GM19438 (cell line): ENCODE results near the gene IGFBP7.

Experiments
- ATAC-seq: cut with Tn5 transposase; IDR thresholded peaks from one replicate; pipeline ENCODE4 v1.9.1; 2021; ENCODE audit warnings: low read depth; ENCODE audit not compliant: unreplicated experiment

IGFBP7 gene, protein sequence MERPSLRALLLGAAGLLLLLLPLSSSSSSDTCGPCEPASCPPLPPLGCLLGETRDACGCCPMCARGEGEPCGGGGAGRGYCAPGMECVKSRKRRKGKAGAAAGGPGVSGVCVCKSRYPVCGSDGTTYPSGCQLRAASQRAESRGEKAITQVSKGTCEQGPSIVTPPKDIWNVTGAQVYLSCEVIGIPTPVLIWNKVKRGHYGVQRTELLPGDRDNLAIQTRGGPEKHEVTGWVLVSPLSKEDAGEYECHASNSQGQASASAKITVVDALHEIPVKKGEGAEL

DNA sequence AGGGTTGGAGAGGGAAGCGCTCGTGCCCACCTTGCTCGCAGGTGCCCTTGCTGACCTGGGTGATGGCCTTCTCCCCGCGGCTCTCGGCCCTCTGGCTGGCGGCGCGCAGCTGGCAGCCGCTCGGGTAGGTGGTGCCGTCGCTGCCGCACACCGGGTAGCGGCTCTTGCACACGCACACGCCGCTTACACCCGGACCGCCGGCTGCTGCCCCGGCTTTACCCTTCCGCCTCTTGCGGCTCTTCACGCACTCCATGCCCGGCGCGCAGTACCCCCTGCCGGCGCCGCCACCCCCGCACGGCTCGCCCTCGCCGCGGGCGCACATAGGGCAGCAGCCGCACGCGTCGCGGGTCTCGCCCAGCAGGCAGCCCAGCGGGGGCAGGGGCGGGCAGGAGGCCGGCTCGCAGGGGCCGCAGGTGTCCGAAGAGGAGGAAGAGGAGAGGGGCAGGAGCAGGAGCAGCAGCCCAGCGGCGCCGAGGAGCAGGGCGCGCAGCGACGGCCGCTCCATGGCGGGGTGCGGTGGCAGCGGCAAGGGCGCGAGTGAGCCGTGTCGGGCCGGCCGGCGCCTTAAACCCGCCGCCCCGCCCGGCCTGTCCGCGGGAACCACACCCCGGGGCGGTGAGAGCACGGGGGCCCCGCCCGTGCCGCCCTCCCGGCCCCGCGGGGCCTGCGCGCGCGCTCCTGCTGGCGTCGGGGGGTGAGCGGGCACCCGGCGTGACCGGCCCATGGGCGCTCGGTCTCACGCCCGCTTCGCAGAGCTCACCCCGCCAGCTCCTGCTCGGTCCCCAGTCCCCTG is at the start of gene IGFBP7:
Gene IGFBP7, minus strand, starts transcription at position 539 of the 793 bp plus-strand sequence. Its CDS starts 34 bp downstream, at position 505.
- peak; percentile 48 for ATAC-seq

DNA sequence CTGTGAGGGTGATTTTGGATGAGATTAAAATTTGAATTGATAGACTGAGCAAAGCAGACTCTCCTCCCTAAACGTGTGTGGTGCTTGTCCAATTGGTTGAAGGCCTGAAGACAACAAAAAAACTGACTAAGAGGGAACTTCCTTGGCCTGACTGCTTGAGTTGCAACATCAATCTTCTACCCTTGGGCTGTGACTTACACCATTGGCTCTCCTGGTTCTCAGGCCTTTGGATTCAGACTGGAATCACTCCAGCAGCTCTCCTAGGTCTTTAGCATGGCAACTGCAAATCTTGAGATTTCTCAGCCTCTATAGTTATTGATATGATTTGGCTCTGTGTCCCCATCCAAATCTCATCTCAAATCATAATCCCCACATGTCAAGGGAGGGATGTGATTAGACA is 49.7 kb upstream of the IGFBP7 start:
- ATAC-seq, result no peak

DNA sequence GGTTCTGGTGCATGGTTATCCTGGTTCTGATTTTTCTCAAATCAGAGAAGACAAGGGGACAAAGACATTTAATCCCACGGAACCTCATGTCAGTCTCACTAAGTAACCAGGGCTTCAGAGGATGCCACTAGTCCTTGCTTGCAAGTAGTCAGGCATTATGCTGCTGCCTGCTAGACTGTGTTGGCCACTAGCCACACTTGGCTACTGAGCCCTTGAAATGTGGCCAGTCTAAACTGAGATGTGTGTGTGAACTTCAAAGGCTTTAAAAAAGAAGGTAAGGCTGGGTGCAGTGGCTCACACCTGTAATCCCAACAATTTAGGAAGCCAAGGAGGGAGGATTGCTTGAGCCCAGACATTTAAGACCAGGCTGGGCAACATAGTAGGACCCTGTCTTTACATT is 48.6 kb upstream of the IGFBP7 start:
- ATAC-seq, result no peak

DNA sequence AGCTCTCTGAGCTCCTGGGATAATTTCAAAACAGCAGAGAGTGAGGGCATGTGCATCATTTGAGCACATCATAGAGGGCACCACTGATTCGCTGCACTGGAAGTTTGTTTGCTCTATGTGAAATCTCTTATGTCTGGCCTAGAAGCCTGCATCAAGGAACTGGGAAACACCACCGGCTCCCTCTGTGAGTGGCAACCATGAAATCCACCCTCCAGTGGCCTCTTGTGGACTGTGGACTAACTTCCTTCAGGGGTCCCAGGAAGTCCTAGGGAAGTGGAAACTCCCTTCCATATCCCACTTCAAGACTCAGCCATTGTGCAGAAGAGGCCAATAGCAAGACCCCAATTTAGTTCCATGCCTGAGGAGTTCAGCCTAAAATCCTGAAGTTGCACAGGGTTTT is 48.0 kb upstream of the IGFBP7 start:
- ATAC-seq, result no peak

DNA sequence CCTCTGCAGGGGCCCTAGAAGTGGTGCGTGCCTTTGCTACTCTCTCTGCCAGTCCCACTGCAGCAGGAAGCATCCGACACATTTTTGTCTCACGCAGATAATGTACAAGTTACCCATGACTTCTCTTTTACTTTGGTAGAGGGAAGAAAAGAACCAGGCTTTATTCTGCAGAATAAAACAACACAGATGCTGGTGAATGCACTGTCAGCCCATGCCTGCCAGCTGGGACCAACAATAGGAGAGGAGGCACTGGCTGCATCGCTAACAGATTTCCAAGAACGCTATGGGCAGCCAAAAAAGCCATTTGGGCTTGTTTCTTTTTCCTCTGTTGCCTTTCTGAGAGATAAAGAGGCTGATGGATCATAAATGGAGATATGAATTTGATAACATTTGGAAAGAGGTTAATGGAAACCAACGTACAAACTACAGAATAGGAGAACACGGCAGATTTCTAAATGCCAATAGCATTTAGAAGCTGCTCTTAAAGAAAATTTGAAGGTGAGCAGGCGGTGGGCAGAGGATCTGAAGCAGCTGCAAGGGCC is 47.5 kb upstream of the IGFBP7 start:
- ATAC-seq, result no peak

DNA sequence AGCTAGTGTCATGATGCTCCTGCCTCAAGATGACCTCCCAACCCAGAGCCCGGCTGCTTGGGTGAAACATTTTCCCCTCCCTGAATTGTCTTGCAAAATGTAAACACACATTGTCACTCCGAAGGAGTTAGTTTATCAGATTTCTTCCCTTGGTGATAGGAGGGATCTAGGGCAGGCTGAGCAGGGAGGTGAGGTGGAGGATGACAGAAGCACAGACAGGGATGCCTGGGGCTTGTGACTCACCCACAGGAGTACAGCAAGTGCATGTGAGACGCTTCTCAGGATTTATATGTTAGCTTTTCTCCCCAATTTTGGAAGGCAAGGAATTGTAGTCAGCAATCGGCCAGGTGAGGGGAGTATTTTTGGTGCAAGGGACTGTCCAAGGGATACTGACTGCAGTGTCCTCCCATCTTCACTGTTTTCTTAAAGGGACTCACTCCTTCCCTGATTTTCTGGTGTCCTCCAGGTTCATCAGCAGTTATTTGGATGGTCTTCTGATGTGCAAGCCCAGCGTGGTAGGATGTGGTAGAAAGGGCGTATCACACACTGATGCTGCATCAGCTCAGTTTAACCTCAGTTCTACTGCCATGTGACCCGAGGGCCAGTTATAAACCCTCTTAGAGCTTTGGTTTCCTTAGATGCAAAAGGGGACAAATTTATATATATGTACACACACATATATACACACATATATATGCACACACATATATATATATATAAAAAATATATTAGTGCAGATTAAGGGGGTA is 46.2 kb upstream of the IGFBP7 start:
- ATAC-seq, result no peak

DNA sequence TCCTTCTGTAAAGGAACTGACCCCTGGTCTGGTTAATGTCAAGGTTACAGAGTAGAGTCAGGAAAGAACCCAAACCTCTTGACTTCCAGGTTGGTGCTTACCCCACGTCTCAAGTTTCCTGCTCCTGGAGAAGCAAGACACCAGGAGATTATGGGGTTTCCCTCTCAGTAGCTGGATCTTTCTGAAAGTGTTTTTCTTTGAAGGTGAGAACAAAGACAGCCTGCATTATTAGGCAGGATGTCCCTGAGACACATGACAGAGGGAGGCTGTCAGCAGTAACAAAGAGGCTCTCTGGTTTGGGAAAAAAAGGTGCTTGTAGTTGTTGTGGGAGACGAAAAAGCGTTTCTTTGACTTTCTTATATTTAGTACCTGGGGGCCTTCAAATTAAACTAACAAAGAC is 44.7 kb upstream of the IGFBP7 start:
- ATAC-seq, result no peak

DNA sequence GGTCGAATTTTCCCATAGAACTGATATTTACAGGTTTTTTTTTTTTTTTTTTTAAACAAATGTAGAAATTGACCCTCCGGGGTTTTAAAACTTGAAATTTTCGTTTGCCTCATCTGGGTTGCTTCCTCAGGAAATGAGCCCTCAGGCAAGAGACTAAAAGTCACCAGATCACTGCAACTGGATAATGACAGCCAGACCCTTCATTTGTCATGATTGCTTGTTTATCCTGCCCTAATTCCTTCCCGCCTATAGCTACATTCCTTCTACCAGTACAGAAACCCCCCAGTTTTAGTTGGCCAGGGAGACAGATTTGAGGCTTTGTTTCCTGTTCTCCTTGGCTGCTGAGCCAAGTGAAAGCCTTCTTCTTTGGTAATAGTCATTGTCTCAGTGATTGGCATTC is 44.0 kb upstream of the IGFBP7 start:
- no peak for ATAC-seq

DNA sequence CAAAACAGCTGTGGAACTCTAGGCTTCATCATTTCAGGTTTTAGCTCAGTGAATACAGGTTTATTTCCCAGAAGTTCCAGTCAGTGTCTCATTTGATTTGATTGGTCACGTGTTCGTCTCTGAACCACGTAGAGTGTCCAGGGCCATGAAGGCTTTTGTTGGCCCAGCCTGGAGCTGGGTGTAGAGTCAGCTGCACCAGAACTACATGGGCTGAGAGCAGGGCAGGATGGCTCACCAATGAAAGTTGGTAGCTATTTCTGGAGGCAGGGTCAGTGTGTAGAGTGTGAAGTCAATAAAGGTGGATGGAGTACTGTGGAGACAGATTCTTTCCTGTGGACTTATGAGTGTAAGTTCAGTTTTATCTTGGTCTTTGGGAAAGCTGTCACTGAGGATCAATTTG is 43.0 kb upstream of the IGFBP7 start:
- ATAC-seq, result no peak

DNA sequence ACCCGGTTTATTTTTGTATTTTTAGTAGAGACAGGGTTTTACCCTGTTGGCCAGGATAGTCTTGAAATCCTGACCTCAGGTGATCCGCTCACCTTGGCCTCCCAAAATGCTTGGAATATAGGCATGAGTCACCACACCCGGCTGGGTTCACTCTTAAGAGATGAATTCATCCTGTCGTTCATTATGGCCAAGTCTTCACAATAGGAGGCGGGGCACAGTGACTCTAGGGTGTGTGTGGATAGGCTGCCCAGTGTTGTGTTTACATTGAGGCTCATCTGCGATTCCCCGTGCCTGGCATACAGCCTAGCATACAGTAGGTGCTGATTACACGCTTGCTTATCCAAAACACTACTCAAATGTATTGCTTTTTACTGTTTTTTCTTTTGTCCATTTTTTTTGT is 41.3 kb upstream of the IGFBP7 start:
- ATAC-seq, result no peak

DNA sequence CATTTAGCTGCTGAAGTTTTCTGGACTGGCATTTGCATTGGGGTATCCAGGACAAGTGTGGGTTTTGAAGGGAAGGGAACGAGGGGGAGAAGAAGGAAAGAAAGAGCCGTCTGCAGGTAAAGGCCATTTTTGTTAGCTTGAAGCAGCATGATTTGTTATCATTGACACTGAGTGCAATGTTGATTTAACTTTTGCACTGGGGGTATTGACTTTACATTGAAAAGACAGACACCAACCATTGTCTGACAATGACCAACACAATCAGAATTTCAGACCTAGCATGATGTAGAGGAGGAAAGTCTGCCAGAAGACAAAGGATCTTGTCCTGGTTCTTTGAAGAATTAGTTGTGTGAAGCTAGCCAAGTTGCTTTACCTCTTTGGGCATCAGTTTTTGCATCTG is 39.6 kb upstream of the IGFBP7 start:
- no peak for ATAC-seq

DNA sequence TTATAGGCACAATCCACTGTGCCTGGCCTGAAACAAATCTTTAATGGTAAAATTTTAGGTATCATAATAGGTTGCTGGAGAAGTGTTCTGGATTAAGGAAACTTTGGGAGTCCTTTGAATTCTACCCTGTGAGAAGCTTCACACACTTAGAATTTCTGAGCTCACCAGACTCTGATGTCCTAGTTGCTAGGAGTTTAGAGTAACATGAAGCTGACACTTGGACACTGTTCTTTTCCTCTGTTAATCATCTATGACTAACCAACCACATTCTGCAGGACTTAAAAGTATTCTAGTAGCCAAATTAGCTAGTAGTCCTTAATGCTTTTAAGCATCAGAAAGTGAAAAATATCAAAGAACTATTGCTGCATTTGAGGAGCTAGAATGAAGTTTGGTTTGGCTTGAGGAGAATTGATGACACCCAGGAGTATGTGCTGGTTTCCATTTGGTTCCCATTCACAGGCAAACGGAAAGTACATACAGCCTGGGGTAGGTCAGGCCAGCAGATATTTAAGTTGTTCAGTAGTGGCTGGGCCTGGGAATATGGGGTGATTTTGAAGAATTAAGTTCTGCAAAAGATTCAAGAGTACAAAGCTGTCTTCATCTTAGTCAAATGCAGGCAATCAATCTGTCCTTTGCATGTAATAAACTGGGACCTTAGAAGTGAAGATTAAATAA is 38.8 kb upstream of the IGFBP7 start:
- ATAC-seq, result no peak

DNA sequence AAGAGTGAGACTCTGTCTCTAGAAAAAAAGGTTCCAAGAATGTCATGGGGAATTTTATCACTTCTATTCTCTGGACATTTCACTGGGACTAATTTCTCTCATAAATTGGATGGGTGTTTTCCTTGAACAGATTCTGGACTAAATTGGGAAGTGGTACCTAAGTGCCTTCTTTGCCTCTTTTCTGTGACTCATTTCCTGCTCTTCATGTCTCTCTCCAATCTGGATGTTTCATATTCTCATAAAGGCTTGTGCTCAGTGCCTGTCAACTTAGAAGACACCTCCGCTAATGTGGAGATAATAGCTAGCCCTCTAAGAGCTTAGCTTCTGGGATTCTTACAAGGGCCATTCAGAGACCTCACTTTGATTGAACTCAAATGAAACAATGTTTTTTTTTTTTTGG is 38.0 kb upstream of the IGFBP7 start:
- ATAC-seq, result no peak

DNA sequence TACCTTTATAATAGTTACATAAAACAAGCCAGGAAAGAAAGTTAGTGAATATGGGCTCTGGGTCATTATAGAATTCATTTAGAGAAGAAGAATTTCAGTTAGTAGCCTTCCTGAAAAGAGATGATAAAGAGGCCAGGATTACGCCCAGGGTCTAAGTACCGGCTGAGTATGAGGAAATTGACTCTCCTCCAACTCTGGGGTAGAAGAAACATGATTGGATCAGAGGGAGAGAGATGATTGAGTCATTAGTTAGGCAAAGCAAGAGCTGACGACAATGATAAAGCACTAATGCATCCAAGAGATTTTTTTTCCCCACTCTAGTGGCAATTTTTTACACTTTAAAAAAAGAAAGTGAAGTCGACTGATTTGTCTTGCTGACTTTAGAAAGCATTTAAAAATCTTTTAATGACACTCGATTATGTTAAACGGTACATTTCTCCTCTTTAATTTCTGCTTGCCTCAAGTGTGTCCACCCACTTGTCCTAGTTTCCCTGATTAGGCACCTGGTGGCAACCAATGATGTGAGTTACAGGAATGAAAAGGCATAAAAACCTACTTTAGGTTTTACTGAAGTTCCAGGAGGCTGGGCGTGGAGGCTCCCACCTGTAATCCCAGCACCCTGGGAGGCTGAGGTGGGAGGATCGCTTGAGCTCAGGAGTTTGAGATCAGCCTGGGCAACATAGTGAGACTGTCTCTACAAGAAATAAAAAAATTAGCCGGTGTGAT is 37.3 kb upstream of the IGFBP7 start:
- ATAC-seq, result no peak

DNA sequence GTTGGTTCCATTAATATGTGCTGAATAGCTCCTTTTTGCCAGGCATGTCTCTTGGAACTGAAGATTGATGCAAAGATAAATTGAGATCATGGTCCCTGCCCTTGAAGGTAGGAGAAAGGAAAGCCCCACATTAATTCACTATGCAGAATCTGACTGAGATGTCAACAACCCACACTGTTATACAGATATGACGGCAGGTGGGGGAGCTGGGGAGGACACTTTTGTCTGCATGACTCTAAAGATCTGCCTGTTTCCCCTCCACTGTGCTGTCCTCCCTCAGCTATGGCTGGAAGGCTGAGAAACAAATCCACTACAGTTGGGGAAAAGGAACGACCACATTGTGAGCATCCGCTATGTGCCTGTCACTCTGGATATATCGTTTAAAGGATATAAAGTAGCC is 36.3 kb upstream of the IGFBP7 start:
- ATAC-seq, result no peak

DNA sequence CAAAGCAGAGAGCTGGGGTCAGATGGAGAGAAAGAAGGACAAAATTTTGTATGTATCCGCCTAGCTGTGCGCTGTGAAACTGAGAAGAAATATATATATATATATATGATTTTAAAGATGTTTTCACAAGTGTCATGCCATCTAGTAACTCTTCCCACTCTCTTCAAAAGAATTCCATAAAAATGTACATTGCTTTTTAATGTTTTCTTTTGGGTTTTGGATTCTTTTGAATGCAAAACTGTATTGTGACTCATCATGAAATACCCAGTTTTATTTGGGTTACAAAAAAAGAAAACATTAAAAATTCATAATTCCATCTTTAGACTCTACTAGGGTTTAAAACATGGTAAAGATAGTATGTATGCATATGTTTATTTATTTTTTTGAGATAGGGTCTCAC is 34.3 kb upstream of the IGFBP7 start:
- no peak for ATAC-seq

DNA sequence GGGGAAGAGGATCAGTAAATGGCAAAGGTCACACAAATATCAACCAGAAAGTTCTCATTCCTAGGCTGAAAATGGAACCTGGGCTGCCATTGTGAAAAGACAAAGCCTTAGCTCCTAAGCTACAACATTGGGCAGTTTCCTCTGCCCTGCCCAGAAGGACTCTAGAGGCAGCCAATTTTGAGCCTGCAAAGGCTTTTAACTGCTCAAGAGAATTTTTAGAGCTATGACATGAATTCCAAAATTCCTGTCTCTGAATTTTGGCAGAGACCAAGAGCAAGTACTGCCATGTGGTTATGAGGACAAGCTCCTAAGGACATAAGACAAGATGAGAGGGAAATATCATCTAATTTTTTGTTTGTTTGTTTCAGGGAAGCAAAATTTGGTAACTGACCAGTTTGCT is 29.6 kb upstream of the IGFBP7 start:
- no peak for ATAC-seq

DNA sequence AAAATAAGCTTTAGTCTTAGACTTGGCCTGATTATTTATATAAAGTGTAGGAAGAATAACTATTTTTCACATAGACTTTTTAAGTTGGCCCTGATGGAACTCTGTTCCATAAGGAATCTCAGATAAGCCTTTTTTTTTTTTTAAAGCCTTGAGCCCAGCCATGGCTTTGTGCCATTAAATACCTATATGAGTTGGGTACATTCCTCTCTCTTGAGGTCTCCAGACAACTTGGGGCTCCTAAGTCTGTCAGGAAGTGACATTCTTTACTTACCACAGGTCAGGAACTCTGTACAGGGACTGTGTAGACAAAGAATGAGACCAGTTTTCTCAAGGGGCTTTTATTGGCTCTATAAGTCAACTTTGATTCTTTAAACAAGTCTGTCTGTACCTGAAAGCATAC is 27.1 kb upstream of the IGFBP7 start:
- no peak for ATAC-seq

DNA sequence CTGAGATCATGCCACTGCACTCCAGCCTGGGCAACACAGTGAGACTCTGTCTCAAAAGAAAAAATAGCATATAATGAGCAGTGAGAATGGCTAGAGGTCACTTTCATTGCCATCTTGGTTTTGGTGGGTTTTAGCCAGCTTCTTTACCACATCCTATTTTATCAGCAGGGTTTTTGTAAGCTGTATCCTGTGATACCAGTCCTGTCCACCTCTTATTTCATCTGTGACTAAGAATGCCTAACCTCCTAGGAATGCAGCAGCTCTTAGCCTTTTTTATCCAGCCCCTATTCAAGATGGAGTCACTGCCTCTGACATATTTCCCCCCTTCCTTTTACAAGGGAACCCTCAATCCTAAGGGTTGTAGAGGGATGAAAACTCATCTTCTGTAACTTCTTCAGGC is 26.1 kb upstream of the IGFBP7 start:
- ATAC-seq, result no peak

DNA sequence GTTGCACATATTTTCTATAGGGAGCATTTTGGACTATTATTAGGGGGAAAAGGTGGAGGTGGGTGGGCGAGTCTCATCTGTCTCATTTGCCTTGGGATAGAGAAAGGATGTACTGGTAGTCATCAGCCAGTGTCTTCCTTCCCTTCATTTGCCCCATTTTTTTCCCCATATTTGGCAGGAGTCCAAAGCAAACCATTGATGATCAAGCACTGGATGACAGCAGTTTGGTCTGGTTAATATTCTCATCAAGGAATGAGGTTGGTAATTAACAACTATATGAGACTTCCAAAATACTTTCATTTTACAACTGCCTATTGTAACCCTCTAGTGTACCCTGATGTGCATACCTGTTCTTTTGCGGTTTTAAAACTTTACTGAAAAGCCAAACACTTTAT is 22.6 kb upstream of the IGFBP7 start:
- ATAC-seq, result no peak
